CD4-positive, alpha-beta T cell treated with Interleukin-6 at 100 ng/mL for 8 hours (primary cell): ENCODE measurements around the gene ATP6V0D1.

ENCODE experiments used
- DNase-seq: peaks from one replicate; pipeline ENCODE4 v3.0.0-alpha.2; 2020; ENCODE audit warnings: mixed read lengths, low spot score

ATP6V0D1 gene

GRCh38 chr16:67445441-67445912 lies 35.5 kb downstream of the ATP6V0D1 start:
- no peak for DNase-seq

- no peak for DNase-seq
Measured at GRCh38 chr16:67445126-67445426, 35.9 kb downstream of the ATP6V0D1 start.

- DNase-seq = no peak
Measured at GRCh38 chr16:67444259-67445125, 36.5 kb downstream of the ATP6V0D1 start.

- DNase-seq = no peak
Measured at GRCh38 chr16:67443265-67443664, 37.7 kb downstream of the ATP6V0D1 start.

- DNase-seq = no peak
Measured at GRCh38 chr16:67442581-67443255, 38.2 kb downstream of the ATP6V0D1 start.

GRCh38 chr16:67441907-67442306 lies 39.0 kb downstream of the ATP6V0D1 start:
- no peak for DNase-seq

GRCh38 chr16:67441271-67441753 lies 39.6 kb downstream of the ATP6V0D1 start:
- DNase-seq = no peak

GRCh38 chr16:67438824-67439393 lies 42.0 kb downstream of the ATP6V0D1 start:
- DNase-seq = no peak

GRCh38 chr16:67438098-67438791 lies 42.7 kb downstream of the ATP6V0D1 start:
- no peak for DNase-seq

GRCh38 chr16:67437513-67437912 lies 43.4 kb downstream of the ATP6V0D1 start:
- DNase-seq = no peak

GRCh38 chr16:67436640-67437193 lies 44.2 kb downstream of the ATP6V0D1 start:
- no peak for DNase-seq

GRCh38 chr16:67435758-67436164 lies 45.2 kb downstream of the ATP6V0D1 start:
- no peak for DNase-seq

- DNase-seq = no peak
Measured at GRCh38 chr16:67433131-67433719, 47.7 kb downstream of the ATP6V0D1 start.

GRCh38 chr16:67432506-67432890 lies 48.5 kb downstream of the ATP6V0D1 start:
- no peak for DNase-seq

GRCh38 chr16:67431775-67432505 lies 49.0 kb downstream of the ATP6V0D1 start:
- DNase-seq = no peak

- no peak for DNase-seq
Measured at GRCh38 chr16:67430977-67431774, 49.8 kb downstream of the ATP6V0D1 start, which contains the start of gene HSD11B2. TSS of gene HSD11B2 (plus strand) at chr16:67431121. CDS start at chr16:67431249, 128 bp downstream.

GRCh38 chr16:67430504-67430976 lies 50.4 kb downstream of the ATP6V0D1 start:
- DNase-seq = no peak

- DNase-seq = no peak
Measured at GRCh38 chr16:67429799-67430503, 51.0 kb downstream of the ATP6V0D1 start.
